Thyroid gland (tissue), 4 donors: ENCODE data around the gene MIGA1.

ENCODE experiments used
- CTCF ChIP-seq, 6 experiments: fragments of 200-600 bp in 3 of 6; fragments of 450-650 bp in 3 of 6; sonication (generic) in 3 of 6; IDR thresholded peaks; one replicate each; pipeline ENCODE4 v1.5.1; 2016 to 2019; ENCODE audit warnings: antibody characterized with exemption in 6 of 6, mild to moderate bottlenecking in 2 of 6, inconsistent platforms in 1 of 6, moderate library complexity in 1 of 6
- POLR2A ChIP-seq, 2 donors: fragments of 450-650 bp; IDR thresholded peaks; one replicate each; pipeline ENCODE4 v1.6.1; 2017; ENCODE audit warnings: antibody characterized with exemption in 2 of 2, mild to moderate bottlenecking in 2 of 2, moderate library complexity in 1 of 2

- TF ChIP-seq CTCF (IDR thresholded peaks at IDR 0.05) (no peak), POLR2A (IDR thresholded peaks at IDR 0.05) (no peak)
Observed at GRCh38 chr1:77824694-77825093, 45.2 kb downstream of the MIGA1 start.
